IgD-negative memory B cell (primary cell): ENCODE measurements around the gene AUH. TPM values are rescaled to one million over a fixed set of nuclear protein-coding genes. Genes with fewer than 3 reads are reported as not detected.

Source experiments
- H3K27ac Mint-ChIP-seq, 3 donors: one replicate each; pipeline ENCODE4 v1.8.0; 2020 to 2022; ENCODE audit warnings: mild to moderate bottlenecking in 3 of 3, mixed read lengths in 3 of 3, moderate library complexity in 1 of 3
- H3K27me3 Mint-ChIP-seq: one replicate; pipeline ENCODE4 v1.8.0; 2021; ENCODE audit warnings: mixed read lengths
- H3K36me3 Mint-ChIP-seq: one replicate; pipeline ENCODE4 v1.8.0; 2020; ENCODE audit warnings: mild to moderate bottlenecking, mixed read lengths
- H3K4me1 Mint-ChIP-seq, 3 donors: one replicate each; pipeline ENCODE4 v1.8.0; 2020 to 2022; ENCODE audit warnings: mixed read lengths in 3 of 3, mild to moderate bottlenecking in 1 of 3
- H3K4me3 Mint-ChIP-seq, 4 donors: one replicate each; pipeline ENCODE4 v1.8.0; 2020 to 2022; ENCODE audit warnings: mild to moderate bottlenecking in 4 of 4, mixed read lengths in 4 of 4, moderate library complexity in 3 of 4
- H3K9me3 Mint-ChIP-seq, 3 donors: one replicate each; pipeline ENCODE4 v1.8.0; 2020 to 2021; ENCODE audit warnings: mixed read lengths in 3 of 3, mild to moderate bottlenecking in 1 of 3
- polyA plus RNA-seq: library from polyadenylated mRNA; unstranded; fragments of 300-500 nt; fragmentation: Illumina TruSeq; gene quantifications from one replicate; pipeline ENCODE4 v1.2.3, GENCODE V29; 2021

The AUH gene
- polyA plus RNA-seq, 1 donor from 2014 or later = 15.7 TPM

- H3K4me1 Mint-ChIP-seq = peaks cover 13 to 15% (median 13%) of the 10 kb centered on the region in 3 donors
- H3K27me3 Mint-ChIP-seq = no peaks in the 10 kb centered on the region
- H3K36me3 Mint-ChIP-seq = no peaks in the 10 kb centered on the region
- H3K27ac Mint-ChIP-seq = no peak overlapping the region
- H3K4me3 Mint-ChIP-seq = no peak overlapping the region
- H3K9me3 Mint-ChIP-seq = no peaks in the 10 kb centered on the region
Measured at GRCh38 chr9:91275655-91276054, 86.1 kb downstream of the AUH start.

GRCh38 chr9:91274949-91275492 lies 86.7 kb downstream of the AUH start:
- Mint-ChIP-seq H3K27me3 (no peaks in the 10 kb centered on the region), H3K9me3 (no peaks in the 10 kb centered on the region), H3K36me3 (no peaks in the 10 kb centered on the region), H3K4me1 (peaks cover 13 to 15% (median 13%) of the 10 kb centered on the region in 3 donors), H3K4me3 (no peak overlapping the region), H3K27ac (peak overlapping the region in 1 of 3 donors; percentile 28)

DNA sequence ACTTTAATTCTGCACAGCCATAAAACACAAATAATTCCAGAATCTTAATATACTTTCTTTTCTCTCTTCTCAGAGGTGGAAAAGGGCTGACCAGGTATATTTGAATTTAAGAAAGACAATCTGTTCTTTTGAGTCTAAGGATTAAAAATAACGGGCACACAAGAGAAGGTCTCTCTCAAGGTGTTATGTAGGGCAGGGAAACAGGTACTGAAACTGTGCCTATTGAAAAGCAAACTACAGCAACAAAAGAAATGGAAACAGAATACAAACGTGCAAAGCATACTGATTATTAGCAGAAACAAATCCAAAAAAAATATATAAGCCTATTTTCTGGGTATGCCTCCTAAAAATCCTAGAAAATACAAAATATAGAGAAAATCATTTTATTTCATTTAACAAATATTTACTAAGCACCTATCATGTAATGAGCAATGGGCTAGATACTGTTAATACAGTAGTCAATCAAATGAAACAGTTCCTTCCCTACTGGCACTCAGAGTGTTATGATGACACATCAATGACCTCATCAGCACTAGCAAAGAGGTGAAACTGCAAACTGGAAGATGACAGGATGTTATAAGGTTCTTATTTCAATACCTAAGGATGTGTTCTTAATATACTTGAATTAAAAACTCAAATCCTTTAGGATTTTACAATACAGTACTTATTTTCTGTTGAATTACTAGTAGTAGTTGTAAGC lies 87.7 kb downstream of the AUH start:
- Mint-ChIP-seq H3K27ac (peak overlapping the region in 2 of 3 donors; percentile 48 to 50), H3K27me3 (no peaks in the 10 kb centered on the region), H3K4me1 (peaks cover 13 to 15% (median 13%) of the 10 kb centered on the region in 3 donors), H3K4me3 (peak overlapping the region in 2 of 4 donors; percentile 15 to 39), H3K36me3 (no peaks in the 10 kb centered on the region), H3K9me3 (no peaks in the 10 kb centered on the region)

GRCh38 chr9:91271156-91271555 lies 90.6 kb downstream of the AUH start:
- H3K36me3 Mint-ChIP-seq = peaks cover 7% of the 10 kb centered on the region
- H3K9me3 Mint-ChIP-seq = no peaks in the 10 kb centered on the region
- H3K27ac Mint-ChIP-seq = no peak overlapping the region
- H3K4me1 Mint-ChIP-seq = peaks cover 13 to 15% (median 13%) of the 10 kb centered on the region in 3 donors
- no peaks in the 10 kb centered on the region for H3K27me3 Mint-ChIP-seq
- H3K4me3 Mint-ChIP-seq = no peak overlapping the region

DNA sequence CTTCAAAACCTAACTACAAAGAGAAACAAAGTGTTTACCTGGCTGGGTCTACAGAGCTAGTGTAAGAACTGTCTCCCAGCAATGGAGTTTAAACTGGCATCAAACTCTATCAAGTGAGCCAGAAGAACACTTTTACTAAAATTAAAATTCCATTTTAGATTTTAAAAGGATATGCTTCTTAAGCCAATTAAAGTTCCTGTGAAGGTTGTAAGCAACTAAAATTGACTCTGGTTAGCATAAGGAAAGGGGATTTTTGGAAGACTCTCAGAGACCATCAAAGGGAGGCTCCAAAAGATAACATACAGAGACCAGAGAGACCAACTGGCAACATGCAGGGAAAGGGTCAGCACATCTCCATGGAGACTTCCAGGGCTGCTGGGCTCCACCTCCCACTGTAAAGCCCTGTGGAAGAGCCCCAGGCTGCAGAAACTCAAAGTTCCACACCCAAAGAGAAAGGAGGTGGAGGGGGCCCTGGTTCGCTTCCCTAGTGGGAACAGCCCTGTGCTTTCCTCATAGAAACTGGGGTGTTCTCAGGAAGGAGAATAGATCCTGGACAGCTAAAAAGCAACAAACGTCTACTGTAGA lies 91.7 kb downstream of the AUH start:
- Mint-ChIP-seq H3K27me3 (no peaks in the 10 kb centered on the region), H3K27ac (no peak overlapping the region), H3K9me3 (no peaks in the 10 kb centered on the region), H3K4me3 (no peak overlapping the region), H3K36me3 (peaks cover 10% of the 10 kb centered on the region), H3K4me1 (peaks cover 10 to 12% (median 11%) of the 10 kb centered on the region in 3 donors)

DNA sequence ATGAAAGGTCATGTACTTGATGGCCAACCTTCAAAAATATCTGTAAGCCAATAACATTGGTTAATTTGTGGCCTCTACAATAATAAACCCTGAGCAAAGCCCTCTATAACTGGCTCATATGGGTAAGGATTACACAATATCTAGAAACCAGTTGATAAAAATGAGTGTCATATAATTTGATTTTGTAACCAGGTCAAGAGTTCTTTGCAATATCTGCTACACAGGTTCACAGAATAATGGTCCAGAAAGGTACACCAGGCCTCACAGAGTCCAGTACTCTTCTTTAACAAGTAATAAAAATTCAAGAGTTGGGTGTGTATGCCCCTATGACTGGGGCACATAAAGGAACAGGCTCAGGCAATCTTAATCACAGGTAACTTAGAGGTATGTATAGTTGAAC lies 95.3 kb downstream of the AUH start:
- no peaks in the 10 kb centered on the region for H3K4me1 Mint-ChIP-seq
- H3K9me3 Mint-ChIP-seq = peaks cover 0 to 8% (median 0%) of the 10 kb centered on the region in 3 donors
- peaks cover 16% of the 10 kb centered on the region for H3K36me3 Mint-ChIP-seq
- no peaks in the 10 kb centered on the region for H3K27me3 Mint-ChIP-seq
- H3K27ac Mint-ChIP-seq = no peak overlapping the region
- no peak overlapping the region for H3K4me3 Mint-ChIP-seq

DNA sequence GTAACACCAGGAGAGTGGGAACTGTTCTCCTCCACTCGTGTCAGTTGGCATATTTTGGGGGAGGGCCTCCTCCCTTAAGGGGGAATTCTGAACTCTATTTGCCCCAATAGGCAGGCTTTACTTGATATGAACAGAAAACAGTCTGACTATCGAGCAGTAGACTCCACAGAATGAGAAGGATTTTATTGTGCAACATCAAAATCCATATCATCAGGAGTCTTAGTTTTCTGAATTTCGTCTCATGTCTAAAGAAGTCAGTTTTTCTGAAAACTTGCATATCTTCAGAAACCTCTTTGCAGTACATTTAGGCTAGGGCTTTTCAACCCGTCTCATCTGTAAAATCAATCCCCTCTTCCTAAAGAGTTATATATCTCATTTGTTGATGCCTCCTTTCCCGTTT lies 96.2 kb downstream of the AUH start:
- Mint-ChIP-seq H3K27me3 (no peaks in the 10 kb centered on the region), H3K27ac (no peak overlapping the region), H3K9me3 (peaks cover 0 to 8% (median 0%) of the 10 kb centered on the region in 3 donors), H3K36me3 (peaks cover 16% of the 10 kb centered on the region), H3K4me3 (no peak overlapping the region), H3K4me1 (no peaks in the 10 kb centered on the region)

GRCh38 chr9:91261417-91261816 lies 100.3 kb downstream of the AUH start:
- Mint-ChIP-seq H3K4me1 (peaks cover 0 to 2% (median 0%) of the 10 kb centered on the region in 3 donors), H3K27me3 (no peaks in the 10 kb centered on the region), H3K9me3 (peaks cover 0 to 8% (median 0%) of the 10 kb centered on the region in 3 donors), H3K27ac (no peak overlapping the region), H3K4me3 (no peak overlapping the region), H3K36me3 (peaks cover 13% of the 10 kb centered on the region)

DNA sequence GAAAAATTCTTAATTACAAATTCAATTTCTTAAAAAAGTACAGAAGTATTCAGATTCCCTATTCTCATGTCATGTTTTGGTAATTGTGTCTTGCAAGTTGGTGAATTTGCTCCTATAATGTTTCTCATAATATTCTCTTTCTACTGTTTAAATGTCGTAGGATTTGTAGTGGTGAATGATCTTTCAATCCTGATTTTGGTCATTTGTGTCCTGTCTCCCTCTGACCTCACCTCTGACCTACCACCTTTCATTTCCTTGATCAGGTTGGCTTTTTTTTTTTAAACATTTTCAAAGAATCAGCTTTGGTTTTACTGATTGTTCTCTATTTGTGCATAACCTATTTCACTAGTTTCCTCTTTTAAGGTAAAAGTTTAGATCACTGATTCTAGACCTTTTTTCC lies 102.6 kb downstream of the AUH start:
- Mint-ChIP-seq H3K27me3 (no peaks in the 10 kb centered on the region), H3K4me3 (no peak overlapping the region), H3K27ac (no peak overlapping the region), H3K36me3 (peaks cover 5% of the 10 kb centered on the region), H3K4me1 (peaks cover 0 to 2% (median 0%) of the 10 kb centered on the region in 3 donors), H3K9me3 (peaks cover 0 to 6% (median 0%) of the 10 kb centered on the region in 3 donors)

GRCh38 chr9:91258451-91258850 lies 103.3 kb downstream of the AUH start:
- Mint-ChIP-seq H3K4me1 (peaks cover 0 to 2% (median 0%) of the 10 kb centered on the region in 3 donors), H3K27me3 (no peaks in the 10 kb centered on the region), H3K9me3 (no peaks in the 10 kb centered on the region), H3K27ac (peak overlapping the region in 1 of 3 donors; percentile 73), H3K36me3 (peaks cover 5% of the 10 kb centered on the region), H3K4me3 (no peak overlapping the region)

- H3K36me3 Mint-ChIP-seq = peaks cover 5% of the 10 kb centered on the region
- H3K4me1 Mint-ChIP-seq = peaks cover 0 to 2% (median 0%) of the 10 kb centered on the region in 3 donors
Measured at GRCh38 chr9:91256235-91256634, 105.5 kb downstream of the AUH start.

GRCh38 chr9:91255327-91255726 lies 106.4 kb downstream of the AUH start:
- Mint-ChIP-seq H3K4me3 (no peak overlapping the region), H3K4me1 (peaks cover 0 to 2% (median 0%) of the 10 kb centered on the region in 3 donors), H3K27me3 (no peaks in the 10 kb centered on the region), H3K9me3 (no peaks in the 10 kb centered on the region), H3K36me3 (peaks cover 7% of the 10 kb centered on the region), H3K27ac (no peak overlapping the region)

More at GRCh38 chr9:91256235-91256634, 105.5 kb downstream of the AUH start:
- H3K27me3 Mint-ChIP-seq = no peaks in the 10 kb centered on the region
- no peak overlapping the region for H3K27ac Mint-ChIP-seq
- no peak overlapping the region for H3K4me3 Mint-ChIP-seq
- H3K9me3 Mint-ChIP-seq = no peaks in the 10 kb centered on the region

DNA sequence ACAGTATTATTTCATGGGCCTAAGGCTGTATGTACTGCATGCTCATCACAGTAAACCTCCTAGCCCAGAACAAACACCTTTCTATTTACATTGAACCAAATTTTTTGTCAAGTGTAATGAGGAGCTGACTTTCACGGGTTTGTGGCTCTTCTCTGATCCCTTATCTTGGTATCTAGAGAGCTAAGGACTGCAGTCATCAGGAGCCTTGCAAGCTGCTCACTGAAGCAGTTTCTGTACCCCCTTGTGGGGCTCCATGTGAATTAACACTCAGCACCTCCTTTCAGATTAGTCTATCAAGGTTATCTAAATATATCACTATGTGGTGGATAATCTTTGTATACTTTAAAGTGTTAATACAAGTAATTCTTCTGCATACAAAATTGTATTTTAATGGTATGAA lies 108.2 kb downstream of the AUH start:
- Mint-ChIP-seq H3K27me3 (no peaks in the 10 kb centered on the region), H3K36me3 (peaks cover 5% of the 10 kb centered on the region), H3K9me3 (no peaks in the 10 kb centered on the region), H3K4me3 (no peak overlapping the region), H3K4me1 (peaks cover 0 to 2% (median 0%) of the 10 kb centered on the region in 3 donors), H3K27ac (no peak overlapping the region)

GRCh38 chr9:91248707-91249106 lies 113.0 kb downstream of the AUH start:
- H3K27ac Mint-ChIP-seq = no peak overlapping the region
- no peak overlapping the region for H3K4me3 Mint-ChIP-seq
- peaks cover 4% of the 10 kb centered on the region for H3K36me3 Mint-ChIP-seq
- no peaks in the 10 kb centered on the region for H3K27me3 Mint-ChIP-seq
- H3K4me1 Mint-ChIP-seq = peaks cover 12 to 19% (median 14%) of the 10 kb centered on the region in 3 donors
- no peaks in the 10 kb centered on the region for H3K9me3 Mint-ChIP-seq

GRCh38 chr9:91247278-91247677 lies 114.4 kb downstream of the AUH start:
- H3K4me1 Mint-ChIP-seq = peaks cover 12 to 19% (median 14%) of the 10 kb centered on the region in 3 donors
- H3K36me3 Mint-ChIP-seq = peaks cover 4% of the 10 kb centered on the region
- no peaks in the 10 kb centered on the region for H3K27me3 Mint-ChIP-seq
- no peak overlapping the region for H3K4me3 Mint-ChIP-seq
- no peaks in the 10 kb centered on the region for H3K9me3 Mint-ChIP-seq
- no peak overlapping the region for H3K27ac Mint-ChIP-seq
